Activated CD8-positive, alpha-beta T cell treated with anti-CD3 and anti-CD28 coated beads, Interleukin-2, amount 10 ng/mL, durations not matched to agents 7 days and 5 days (primary cell): ENCODE data around the gene CAMK2D. TPM values are rescaled to one million over a fixed set of nuclear protein-coding genes. Genes with fewer than 3 reads are reported as not detected.

ENCODE experiments used
- ATAC-seq: fragments of 150-1000 bp; cut with Tn5 transposase; one replicate; pipeline ENCODE4 v1.10.0; 2021; ENCODE audit warnings: moderate library complexity
- CTCF ChIA-PET: fragments of 350-600 bp; sonication (Branson Sonifier 250); formaldehyde crosslinking; loops from one replicate; lab custom pipeline; 2021; ENCODE audit warnings: antibody characterized with exemption; lab: Charles Lee
- POLR2A ChIA-PET: fragments of 350-600 bp; sonication (Branson Sonifier 250); formaldehyde crosslinking; loops from one replicate; lab custom pipeline; 2021; ENCODE audit warnings: antibody characterized with exemption; lab: Charles Lee
- DNase-seq: peaks from one replicate; pipeline ENCODE4 v3.0.0-alpha.2; 2020
- H3K27ac Mint-ChIP-seq: one replicate; pipeline ENCODE4 v1.8.0; 2021; ENCODE audit warnings: mild to moderate bottlenecking, mixed read lengths
- H3K27me3 Mint-ChIP-seq: one replicate; pipeline ENCODE4 v1.8.0; 2021; ENCODE audit warnings: low read depth, mixed read lengths
- H3K36me3 Mint-ChIP-seq: one replicate; pipeline ENCODE4 v1.8.0; 2021; ENCODE audit warnings: low read depth, mixed read lengths
- H3K4me1 Mint-ChIP-seq: one replicate; pipeline ENCODE4 v1.8.0; 2021; ENCODE audit warnings: low read depth, mixed read lengths
- H3K4me3 Mint-ChIP-seq: one replicate; pipeline ENCODE4 v1.8.0; 2021; ENCODE audit warnings: mild to moderate bottlenecking, mixed read lengths
- H3K9me3 Mint-ChIP-seq: one replicate; pipeline ENCODE4 v1.8.0; 2022; ENCODE audit warnings: mixed read lengths; ENCODE audit not compliant: insufficient read depth
- total RNA-seq, 2 experiments: library from RNA; stranded (reverse); gene quantifications; one replicate each; pipeline ENCODE4 v1.2.3, GENCODE V29; 2021

CAMK2D gene
- total RNA-seq, 2 experiments from 2014 or later: 30.7 to 31.1 TPM

DNA sequence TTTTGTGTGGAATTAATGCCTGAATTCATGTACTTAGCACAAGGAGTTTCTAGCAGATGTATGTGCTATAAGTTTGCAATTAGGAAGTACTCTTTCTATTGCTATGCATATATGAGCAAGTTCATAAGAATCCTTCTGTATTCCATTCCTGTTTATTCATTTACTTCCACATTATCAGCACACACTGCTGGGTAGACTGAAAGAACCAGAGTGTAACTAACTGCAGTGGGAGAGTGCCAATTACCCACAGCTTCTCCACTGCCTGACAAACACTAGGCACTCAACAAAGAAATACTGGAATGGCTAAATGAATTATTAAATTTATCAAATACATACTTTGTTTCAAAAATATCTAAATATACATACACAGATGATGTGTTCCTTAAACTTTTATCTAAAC lies 219.6 kb downstream of the CAMK2D start:
- no peak overlapping the region for H3K27ac Mint-ChIP-seq
- H3K27me3 Mint-ChIP-seq: no peaks in the 10 kb centered on the region
- no peak overlapping the region for H3K4me3 Mint-ChIP-seq
- ChIA-PET POLR2A (no interaction called here), CTCF (no interaction called here)
- H3K4me1 Mint-ChIP-seq: no peaks in the 10 kb centered on the region
- peaks cover 27% of the 10 kb centered on the region for H3K36me3 Mint-ChIP-seq
- ATAC-seq (no peak), DNase-seq (no peak)
- H3K9me3 Mint-ChIP-seq: no peaks in the 10 kb centered on the region

DNA sequence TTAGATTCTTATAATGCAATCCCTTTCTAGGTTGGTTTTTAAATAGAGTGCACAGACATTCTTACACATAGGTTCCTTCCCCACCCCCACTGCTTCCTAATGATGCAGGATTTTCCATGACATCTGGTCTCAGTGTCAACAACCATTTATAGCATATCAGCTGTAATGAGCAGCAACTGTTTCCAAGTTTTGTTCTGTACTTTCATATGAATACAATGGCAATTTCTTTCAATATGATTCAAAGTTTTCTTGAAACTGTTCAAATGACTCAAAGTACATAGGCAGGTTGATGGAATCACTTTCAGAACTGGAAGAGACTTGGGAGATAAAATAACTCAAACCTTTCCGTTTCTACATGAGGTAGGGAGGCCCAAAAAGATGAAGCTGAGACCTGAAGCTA lies 220.7 kb downstream of the CAMK2D start:
- Mint-ChIP-seq H3K36me3 (peaks cover 28% of the 10 kb centered on the region), H3K4me1 (no peaks in the 10 kb centered on the region), H3K9me3 (no peaks in the 10 kb centered on the region), H3K4me3 (no peak overlapping the region), H3K27me3 (no peaks in the 10 kb centered on the region), H3K27ac (no peak overlapping the region)
- ATAC-seq (no peak), DNase-seq (no peak)
- CTCF ChIA-PET: no interaction called here
- POLR2A ChIA-PET: no interaction called here

DNA sequence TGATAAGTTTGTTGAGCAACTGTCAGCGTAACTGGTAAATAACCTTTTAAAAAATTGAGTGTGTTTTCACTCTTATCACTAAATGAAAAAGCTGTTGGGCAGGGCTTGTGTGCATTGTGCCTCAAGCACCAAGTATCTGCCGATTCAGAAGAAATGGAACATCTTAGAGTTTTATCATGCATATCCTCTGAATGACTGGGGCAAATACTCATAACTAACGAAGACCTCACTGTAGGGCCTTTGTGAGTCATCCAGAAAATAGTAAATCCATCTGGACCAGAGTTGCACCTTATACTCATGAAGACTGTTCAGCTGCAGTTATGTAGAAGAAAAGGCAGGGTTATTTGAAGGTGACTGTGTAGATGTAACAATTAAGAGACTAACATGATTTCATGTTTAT lies 222.1 kb downstream of the CAMK2D start:
- DNase-seq (no peak), ATAC-seq (no peak)
- Mint-ChIP-seq H3K27me3 (no peaks in the 10 kb centered on the region), H3K4me3 (no peak overlapping the region), H3K9me3 (no peaks in the 10 kb centered on the region), H3K36me3 (peaks cover 27% of the 10 kb centered on the region), H3K4me1 (no peaks in the 10 kb centered on the region), H3K27ac (no peak overlapping the region)
- ChIA-PET POLR2A (no interaction called here), CTCF (no interaction called here)

DNA sequence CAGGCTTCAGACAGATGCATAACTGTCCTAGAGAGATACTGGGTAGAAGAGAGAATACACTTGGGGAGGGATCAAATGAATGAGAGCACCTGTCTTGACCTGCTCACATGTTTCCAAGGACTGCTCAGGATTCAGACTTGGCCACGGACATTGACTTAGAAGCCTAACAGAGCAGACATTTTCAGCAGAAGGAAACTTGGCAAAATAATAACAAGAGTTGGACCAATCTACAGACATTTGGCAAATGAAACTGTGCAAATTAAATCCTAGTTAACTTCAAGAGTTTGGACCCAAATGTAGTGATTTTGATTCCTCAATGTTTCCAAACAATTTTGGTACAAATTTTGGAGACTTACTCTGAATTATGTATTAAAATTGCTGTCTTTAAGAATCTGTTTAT lies 223.9 kb downstream of the CAMK2D start:
- Mint-ChIP-seq H3K4me1 (no peaks in the 10 kb centered on the region), H3K9me3 (no peaks in the 10 kb centered on the region), H3K27me3 (no peaks in the 10 kb centered on the region), H3K27ac (no peak overlapping the region), H3K4me3 (no peak overlapping the region), H3K36me3 (peaks cover 23% of the 10 kb centered on the region)
- ATAC-seq: no peak
- ChIA-PET POLR2A (no interaction called here), CTCF (interaction anchor here (1.2 kb wide), 1 partner anchor 143 kb away, joined by 3 read pairs; no protein-coding TSS in a partner anchor)
- no peak for DNase-seq

DNA sequence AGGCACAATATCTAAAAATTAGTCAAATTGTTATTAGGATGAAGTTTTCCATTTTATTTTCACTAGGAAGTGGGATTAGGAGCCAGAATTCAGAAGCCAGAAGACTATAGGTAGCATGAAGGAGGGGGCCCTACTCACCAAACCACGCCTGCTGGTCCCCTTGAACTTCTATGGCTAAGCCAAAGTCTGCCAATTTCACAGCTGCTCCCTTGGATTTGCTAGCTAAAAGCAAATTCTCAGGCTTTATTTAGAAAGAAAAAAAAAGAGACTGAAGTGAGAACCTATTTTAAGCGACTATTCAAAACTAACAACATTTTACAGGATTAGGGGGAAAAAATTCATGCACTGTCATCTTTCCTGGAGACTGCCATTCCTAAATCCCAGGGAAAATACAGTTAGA lies 224.3 kb downstream of the CAMK2D start:
- ATAC-seq (no peak), DNase-seq (no peak)
- Mint-ChIP-seq H3K27ac (no peak overlapping the region), H3K36me3 (peaks cover 25% of the 10 kb centered on the region), H3K9me3 (no peaks in the 10 kb centered on the region), H3K27me3 (no peaks in the 10 kb centered on the region), H3K4me3 (no peak overlapping the region), H3K4me1 (no peaks in the 10 kb centered on the region)
- ChIA-PET CTCF (interaction anchor here (1.2 kb wide), 1 partner anchor 142 kb away, joined by 3 read pairs; no protein-coding TSS in a partner anchor), POLR2A (no interaction called here)

DNA sequence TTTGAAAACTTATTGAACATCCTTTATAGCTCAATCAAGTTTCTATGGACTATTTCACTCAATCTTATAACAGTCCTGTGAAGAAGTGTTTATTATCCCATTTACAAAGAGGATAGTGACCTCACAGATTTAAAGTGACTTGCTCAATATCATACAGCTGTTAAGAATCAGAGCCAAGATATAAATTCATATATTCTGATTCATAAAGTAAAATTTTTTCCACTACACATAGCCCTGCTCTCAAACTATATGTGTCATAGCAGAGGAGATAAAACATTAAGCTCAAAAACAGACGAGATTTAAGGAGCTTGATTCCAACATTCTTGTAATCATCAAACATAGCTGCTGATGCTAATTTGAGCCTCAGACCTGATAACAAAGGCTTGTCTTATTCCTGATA lies 226.8 kb downstream of the CAMK2D start:
- Mint-ChIP-seq H3K27me3 (no peaks in the 10 kb centered on the region), H3K27ac (no peak overlapping the region), H3K36me3 (peaks cover 25% of the 10 kb centered on the region), H3K4me1 (no peaks in the 10 kb centered on the region), H3K4me3 (no peak overlapping the region), H3K9me3 (no peaks in the 10 kb centered on the region)
- DNase-seq: no peak
- ATAC-seq: no peak
- POLR2A ChIA-PET: no interaction called here
- CTCF ChIA-PET: interaction anchor here (1.1 kb wide), 1 partner anchor 13 kb away, joined by 3 read pairs; no protein-coding TSS in a partner anchor

DNA sequence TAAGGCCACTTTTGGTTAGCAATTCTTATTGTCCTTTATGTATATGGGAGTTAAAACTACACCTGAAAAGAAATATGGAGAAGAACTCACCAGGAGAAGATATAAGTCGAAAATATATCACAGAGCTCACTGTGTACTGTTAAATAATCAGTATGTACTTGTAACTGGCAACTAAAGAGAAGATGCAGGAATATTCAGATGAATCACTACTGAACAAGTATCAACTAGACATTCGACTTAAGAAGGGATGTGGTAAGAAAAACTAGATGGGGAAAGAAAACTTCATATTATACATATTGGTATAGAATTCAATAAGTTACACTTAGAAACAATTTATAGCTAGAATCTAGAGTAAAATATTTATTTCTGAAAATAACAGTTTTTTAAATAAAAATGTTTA lies 230.0 kb downstream of the CAMK2D start:
- ChIA-PET CTCF (interaction anchor here (1.1 kb wide), 1 partner anchor 16 kb away, joined by 3 read pairs; no protein-coding TSS in a partner anchor), POLR2A (no interaction called here)
- H3K27ac Mint-ChIP-seq: no peak overlapping the region
- DNase-seq (no peak), ATAC-seq (no peak)
- no peaks in the 10 kb centered on the region for H3K4me1 Mint-ChIP-seq
- no peak overlapping the region for H3K4me3 Mint-ChIP-seq
- peaks cover 32% of the 10 kb centered on the region for H3K36me3 Mint-ChIP-seq
- H3K9me3 Mint-ChIP-seq: no peaks in the 10 kb centered on the region
- no peaks in the 10 kb centered on the region for H3K27me3 Mint-ChIP-seq

DNA sequence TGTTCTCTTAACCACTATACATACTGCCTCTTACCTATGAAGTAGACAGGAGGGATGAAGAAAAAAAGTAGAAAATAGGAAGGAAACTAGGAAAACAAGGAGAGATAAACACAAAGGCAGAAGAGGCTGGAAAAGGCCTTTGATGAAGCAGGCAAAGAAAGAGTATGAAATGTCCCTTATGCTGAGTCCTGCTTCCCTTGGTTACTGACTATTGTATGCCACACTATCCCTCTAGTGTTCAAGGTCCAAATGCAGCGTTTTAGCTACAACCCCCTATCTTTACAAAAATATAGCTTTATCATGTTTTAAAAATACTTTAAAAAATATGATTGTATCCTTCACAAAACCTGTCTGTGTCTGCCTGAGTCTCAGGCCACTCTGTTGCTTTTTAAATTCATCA lies 233.1 kb downstream of the CAMK2D start:
- DNase-seq: no peak
- Mint-ChIP-seq H3K27me3 (no peaks in the 10 kb centered on the region), H3K4me1 (peaks cover 2% of the 10 kb centered on the region), H3K4me3 (no peak overlapping the region), H3K27ac (no peak overlapping the region), H3K9me3 (no peaks in the 10 kb centered on the region), H3K36me3 (peaks cover 38% of the 10 kb centered on the region)
- ATAC-seq: no peak
- CTCF ChIA-PET: interaction anchor here (1.7 kb wide), 1 partner anchor 19 kb away, joined by 6 read pairs; no protein-coding TSS in a partner anchor
- POLR2A ChIA-PET: no interaction called here

DNA sequence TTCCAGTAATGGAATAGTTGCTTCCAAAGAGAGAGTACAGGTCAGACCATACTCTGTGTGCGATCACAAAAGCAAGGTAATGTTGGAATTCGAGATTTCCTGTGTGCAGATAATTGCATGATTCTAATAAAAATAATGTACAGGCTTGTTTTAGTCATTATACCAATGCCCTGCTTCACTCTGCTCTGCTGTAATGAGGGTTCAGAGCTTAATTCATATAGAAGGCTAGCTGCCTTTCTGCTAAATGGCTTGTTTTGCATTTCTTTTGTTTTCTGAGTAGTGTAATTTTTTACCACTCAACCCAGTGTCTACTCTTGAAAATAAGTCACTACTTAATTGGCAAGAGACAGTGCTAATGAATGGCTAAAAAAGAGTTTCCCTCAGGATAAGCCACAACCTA lies 236.0 kb downstream of the CAMK2D start:
- no peak for DNase-seq
- Mint-ChIP-seq H3K27ac (no peak overlapping the region), H3K36me3 (peaks cover 48% of the 10 kb centered on the region), H3K9me3 (no peaks in the 10 kb centered on the region), H3K27me3 (no peaks in the 10 kb centered on the region), H3K4me3 (no peak overlapping the region), H3K4me1 (peaks cover 2% of the 10 kb centered on the region)
- ATAC-seq: no peak
- ChIA-PET CTCF (no interaction called here), POLR2A (no interaction called here)

DNA sequence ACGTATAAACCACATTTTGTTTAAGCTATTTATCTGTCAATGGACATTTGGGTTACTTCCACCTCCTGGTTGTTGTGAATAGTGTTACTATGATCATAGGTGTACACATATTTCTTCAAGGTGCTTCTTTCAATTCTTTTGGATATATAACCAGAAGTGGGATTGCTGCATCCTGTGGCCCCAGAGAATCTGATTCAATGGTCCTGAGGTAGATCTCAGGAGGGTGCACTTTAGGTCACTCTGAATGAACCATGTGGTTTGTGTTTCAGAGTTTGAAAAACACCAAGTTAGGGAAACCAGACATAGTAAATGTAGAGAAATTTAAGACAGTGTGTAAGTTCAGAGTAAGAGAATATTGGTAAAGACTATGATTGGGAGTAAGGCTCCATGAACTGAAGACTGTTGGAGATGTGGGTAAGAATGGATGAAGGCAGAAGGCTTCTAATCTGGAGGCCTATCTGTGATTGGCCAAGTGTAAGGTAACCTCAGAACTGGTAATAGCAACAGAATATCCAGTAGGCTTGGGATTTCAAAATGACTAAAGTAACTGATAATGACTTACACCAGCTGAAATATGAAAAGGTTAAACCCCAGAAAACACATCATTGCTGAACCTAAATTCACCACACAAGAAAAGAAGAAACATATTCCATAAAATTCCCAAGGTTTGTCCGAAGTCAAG lies 236.9 kb downstream of the CAMK2D start:
- no peak for ATAC-seq

DNA sequence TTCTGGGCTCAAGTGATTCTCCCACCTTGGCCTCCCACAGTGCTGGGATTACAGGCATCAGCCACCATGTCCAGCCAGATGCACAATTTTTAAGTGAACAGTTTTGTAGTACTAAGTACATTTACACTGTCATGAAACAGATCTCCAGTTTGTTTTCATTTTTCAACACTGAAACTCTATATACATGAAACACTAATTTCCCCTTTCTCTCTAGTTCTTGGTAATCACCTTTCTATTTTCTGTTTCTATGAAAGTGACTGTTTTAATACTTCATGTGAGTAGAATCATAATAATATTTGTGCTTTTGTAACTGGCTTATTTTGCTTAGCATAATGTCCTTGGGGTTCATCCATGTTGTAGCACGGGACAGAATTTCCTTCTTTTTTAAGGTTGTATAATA lies 237.4 kb downstream of the CAMK2D start:
- ChIA-PET CTCF (no interaction called here), POLR2A (no interaction called here)
- H3K36me3 Mint-ChIP-seq: peaks cover 44% of the 10 kb centered on the region
- H3K4me3 Mint-ChIP-seq: no peak overlapping the region
- H3K4me1 Mint-ChIP-seq: peaks cover 2% of the 10 kb centered on the region
- ATAC-seq (no peak), DNase-seq (no peak)
- no peaks in the 10 kb centered on the region for H3K9me3 Mint-ChIP-seq
- H3K27ac Mint-ChIP-seq: no peak overlapping the region
- no peaks in the 10 kb centered on the region for H3K27me3 Mint-ChIP-seq

More for the DNA sequence above, 236.9 kb downstream of the CAMK2D start:
- Mint-ChIP-seq H3K9me3 (no peaks in the 10 kb centered on the region), H3K36me3 (peaks cover 46% of the 10 kb centered on the region), H3K4me3 (no peak overlapping the region), H3K27me3 (no peaks in the 10 kb centered on the region), H3K27ac (no peak overlapping the region), H3K4me1 (peaks cover 2% of the 10 kb centered on the region)
- no peak for DNase-seq
- ChIA-PET POLR2A (no interaction called here), CTCF (no interaction called here)

DNA sequence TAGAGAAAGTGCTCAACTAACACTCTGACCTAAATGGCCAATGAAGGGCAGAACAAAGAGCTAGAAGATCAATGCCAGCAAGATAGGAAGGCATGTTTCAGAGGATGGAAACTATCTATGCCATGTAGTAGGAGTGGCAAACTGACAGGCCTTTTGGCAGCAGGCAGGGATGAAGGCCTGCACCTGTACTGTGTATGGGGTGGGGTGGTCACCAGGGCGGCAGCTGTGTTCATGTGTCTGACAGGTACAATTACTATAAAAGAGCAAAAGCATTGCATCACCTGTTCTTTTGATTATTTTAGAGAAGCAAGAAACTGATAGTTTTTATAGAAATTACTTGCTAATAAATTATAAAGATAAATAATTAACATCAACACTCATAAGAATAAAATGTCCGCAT lies 239.1 kb downstream of the CAMK2D start:
- Mint-ChIP-seq H3K36me3 (peaks cover 42% of the 10 kb centered on the region), H3K27ac (no peak overlapping the region), H3K4me3 (no peak overlapping the region), H3K9me3 (no peaks in the 10 kb centered on the region), H3K27me3 (no peaks in the 10 kb centered on the region), H3K4me1 (peaks cover 2% of the 10 kb centered on the region)
- ATAC-seq: no peak
- ChIA-PET CTCF (no interaction called here), POLR2A (no interaction called here)
- DNase-seq: no peak
